ENCODE results near the gene TK1. TPM values are rescaled to one million over a fixed set of nuclear protein-coding genes. Genes with fewer than 3 reads are reported as not detected.

Gene TK1
- total and polyA plus RNA-seq, 3 donors from 2014 or later: 3.9 to 5.7 (median 4.8) TPM

GRCh38 chr17:78210111-78210510 lies 23.3 kb upstream of the TK1 start:
- no peak overlapping the region for H3K27ac ChIP-seq
- 91 to 96% methylated on average over 9 to 10 of the region's 10 CpGs for WGBS, 2 donors
- no peaks in the 10 kb centered on the region for H3K27me3 ChIP-seq
- peaks cover 5% of the 10 kb centered on the region for H3K4me1 ChIP-seq
- intact Hi-C loops (cut with DNase I; ENCODE audit: low total_unique reads): no loop called here
- H3K4me3 ChIP-seq: no peak overlapping the region
- no peak for DNase-seq
- H3K9me3 ChIP-seq: no peaks in the 10 kb centered on the region
- TF ChIP-seq POLR2A (IDR thresholded peaks at IDR 0.05): no peak
- no peak for TF ChIP-seq CTCF (IDR thresholded peaks at IDR 0.05)
- no peaks in the 10 kb centered on the region for H3K36me3 ChIP-seq (ENCODE audit: low read depth, missing control alignments)

- no peak for TF ChIP-seq CTCF (IDR thresholded peaks at IDR 0.05)
- no peak for TF ChIP-seq POLR2A (IDR thresholded peaks at IDR 0.05)
- no peaks in the 10 kb centered on the region for H3K27me3 ChIP-seq
- no peak overlapping the region for H3K4me3 ChIP-seq
- no peaks in the 10 kb centered on the region for H3K9me3 ChIP-seq
- no peaks in the 10 kb centered on the region for H3K4me1 ChIP-seq
- H3K36me3 ChIP-seq (ENCODE audit: low read depth, missing control alignments): no peaks in the 10 kb centered on the region
- DNase-seq: no peak
- intact Hi-C loops (cut with DNase I; ENCODE audit: low total_unique reads): no loop called here
- H3K27ac ChIP-seq: no peak overlapping the region
- WGBS, 2 donors: 76 to 84% methylated on average over 3 of the region's 3 CpGs
These were observed 21.6 kb upstream of the TK1 start for GRCh38 chr17:78208486-78208885.

GRCh38 chr17:78206298-78206697 lies 19.4 kb upstream of the TK1 start:
- 82 to 83% methylated on average over 7 of the region's 7 CpGs for WGBS, 2 donors
- no peak overlapping the region for H3K27ac ChIP-seq
- no peaks in the 10 kb centered on the region for H3K27me3 ChIP-seq

GRCh38 chr17:78205124-78205775 lies 18.4 kb upstream of the TK1 start:
- no peak for DNase-seq
- 81 to 82% methylated on average over 12 to 17 of the region's 17 CpGs for WGBS, 2 donors
- no peak overlapping the region for H3K4me3 ChIP-seq
- no peaks in the 10 kb centered on the region for H3K36me3 ChIP-seq (ENCODE audit: low read depth, missing control alignments)
- intact Hi-C loops (cut with DNase I; ENCODE audit: low total_unique reads): no loop called here
- H3K9me3 ChIP-seq: no peaks in the 10 kb centered on the region
- H3K27ac ChIP-seq: no peak overlapping the region
- H3K4me1 ChIP-seq: no peaks in the 10 kb centered on the region
- TF ChIP-seq POLR2A (IDR thresholded peaks at IDR 0.05): no peak
- no peak for TF ChIP-seq CTCF (IDR thresholded peaks at IDR 0.05)
- H3K27me3 ChIP-seq: no peaks in the 10 kb centered on the region

More at GRCh38 chr17:78206298-78206697, 19.4 kb upstream of the TK1 start:
- Histone ChIP-seq H3K9me3 (no peaks in the 10 kb centered on the region), H3K36me3 (ENCODE audit: low read depth, missing control alignments) (no peaks in the 10 kb centered on the region), H3K4me3 (no peak overlapping the region), H3K4me1 (no peaks in the 10 kb centered on the region)
- no peak for TF ChIP-seq CTCF (IDR thresholded peaks at IDR 0.05)
- TF ChIP-seq POLR2A (IDR thresholded peaks at IDR 0.05): no peak
- DNase-seq: no peak
- intact Hi-C loops (cut with DNase I; ENCODE audit: low total_unique reads): no loop called here
